ENCODE data around the gene UBL7. TPM values are rescaled to one million over a fixed set of nuclear protein-coding genes. Genes with fewer than 3 reads are reported as not detected.
"Not testable (repeated sequence)": the region's sequence is repeated elsewhere in the genome, so short reads cannot be mapped to it uniquely, and the experiment has no call there.

Gene UBL7
- total and polyA plus RNA-seq, 2 experiments from 2014 or later, result 39.2 to 60.2 TPM

GRCh38 chr15:74482661-74483060, 21.7 kb upstream of the UBL7 start:
- Histone ChIP-seq H2AFZ (no peak overlapping the region), H4K20me1 (ENCODE audit: insufficient read depth, poor library complexity, severe bottlenecking) (no peaks in the 10 kb centered on the region), H3K4me1 (ENCODE audit: insufficient read depth) (no peaks in the 10 kb centered on the region), H3K36me3 (replicated peaks; ENCODE audit: insufficient read depth, low read depth) (no peaks in the 10 kb centered on the region), H3K9me2 (replicated peaks; ENCODE audit: insufficient read depth) (no peaks in the 10 kb centered on the region), H3K4me3 (no peak overlapping the region), H3K27ac (no peak overlapping the region), H3K9me3 (ENCODE audit: low read depth) (no peaks in the 10 kb centered on the region), H3K27me3 (no peaks in the 10 kb centered on the region), H3K79me2 (no peaks in the 10 kb centered on the region), H3K4me2 (no peak overlapping the region)
- no peak for TF ChIP-seq CTCF (IDR thresholded peaks at IDR 0.05; ENCODE audit: poor library complexity)
- no peak for TF ChIP-seq EZH2 (IDR thresholded peaks at IDR 0.05; ENCODE audit: borderline replicate concordance)
- no peak for TF ChIP-seq EZH2phosphoT487 (IDR thresholded peaks at IDR 0.05; ENCODE audit: low read depth, severe bottlenecking, unreplicated experiment)
- WGBS (ENCODE audit: low lambda C conversion rate, missing lambda C conversion rate), result 53% methylated on average over 3 of the region's 3 CpGs
- no peak for DNase-seq (ENCODE audit: low spot score)

- 95% methylated on average over 27 of the region's 27 CpGs for WGBS (ENCODE audit: low lambda C conversion rate, missing lambda C conversion rate)
- H3K4me1 ChIP-seq (ENCODE audit: insufficient read depth); H3K79me2 ChIP-seq; H3K4me2 ChIP-seq; H2AFZ ChIP-seq; H3K27me3 ChIP-seq; DNase-seq (ENCODE audit: low spot score); H4K20me1 ChIP-seq (ENCODE audit: insufficient read depth, poor library complexity, severe bottlenecking); H3K4me3 ChIP-seq; H3K9me3 ChIP-seq (ENCODE audit: low read depth); H3K36me3 ChIP-seq (replicated peaks; ENCODE audit: insufficient read depth, low read depth); H3K9me2 ChIP-seq (replicated peaks; ENCODE audit: insufficient read depth); H3K27ac ChIP-seq: not testable (repeated sequence)
These were observed 19.4 kb upstream of the UBL7 start for GRCh38 chr15:74480364-74480763.

- H3K9me3 ChIP-seq (ENCODE audit: low read depth); H3K4me3 ChIP-seq; DNase-seq (ENCODE audit: low spot score); H3K36me3 ChIP-seq (replicated peaks; ENCODE audit: insufficient read depth, low read depth); H3K27ac ChIP-seq; H3K79me2 ChIP-seq; H3K9me2 ChIP-seq (replicated peaks; ENCODE audit: insufficient read depth); H3K4me2 ChIP-seq; H3K27me3 ChIP-seq; H4K20me1 ChIP-seq (ENCODE audit: insufficient read depth, poor library complexity, severe bottlenecking); H2AFZ ChIP-seq; H3K4me1 ChIP-seq (ENCODE audit: insufficient read depth): not testable (repeated sequence)
- WGBS (ENCODE audit: low lambda C conversion rate, missing lambda C conversion rate), result 97% methylated on average over 7 of the region's 7 CpGs
These were observed 10.7 kb upstream of the UBL7 start for GRCh38 chr15:74471621-74472020.

GRCh38 chr15:74470631-74471395, 9.9 kb upstream of the UBL7 start:
- no peaks in the 10 kb centered on the region for H3K4me1 ChIP-seq (ENCODE audit: insufficient read depth)
- H3K79me2 ChIP-seq, result no peaks in the 10 kb centered on the region
- no peaks in the 10 kb centered on the region for H4K20me1 ChIP-seq (ENCODE audit: insufficient read depth, poor library complexity, severe bottlenecking)
- WGBS (ENCODE audit: low lambda C conversion rate, missing lambda C conversion rate), result 95% methylated on average over 12 of the region's 12 CpGs
- H3K9me3 ChIP-seq (ENCODE audit: low read depth), result no peaks in the 10 kb centered on the region
- H3K4me3 ChIP-seq, result no peak overlapping the region
- H3K27ac ChIP-seq, result no peak overlapping the region
- no peaks in the 10 kb centered on the region for H3K36me3 ChIP-seq (replicated peaks; ENCODE audit: insufficient read depth, low read depth)
- H3K9me2 ChIP-seq (replicated peaks; ENCODE audit: insufficient read depth), result no peaks in the 10 kb centered on the region
- no peak overlapping the region for H2AFZ ChIP-seq
- no peak for TF ChIP-seq EZH2phosphoT487 (IDR thresholded peaks at IDR 0.05; ENCODE audit: low read depth, severe bottlenecking, unreplicated experiment)
- no peak for TF ChIP-seq CTCF (IDR thresholded peaks at IDR 0.05; ENCODE audit: poor library complexity)
- TF ChIP-seq EZH2 (IDR thresholded peaks at IDR 0.05; ENCODE audit: borderline replicate concordance), result no peak
- H3K27me3 ChIP-seq, result no peaks in the 10 kb centered on the region
- DNase-seq (ENCODE audit: low spot score), result no peak
- no peak overlapping the region for H3K4me2 ChIP-seq
